HEK293 (cell line): ENCODE measurements around the gene CNTFR.

Experiments used
- CTCF ChIA-PET: fragments of 350-600 bp; formaldehyde crosslinking; extraction: SDS; loops from one replicate; lab custom pipeline; 2021; ENCODE audit warnings: antibody characterized with exemption; lab: Yijun Ruan, JAX
- POLR2A ChIA-PET: fragments of 300-600 bp; formaldehyde crosslinking; extraction: SDS; loops from one replicate; lab custom pipeline; 2020; ENCODE audit warnings: antibody characterized with exemption, inconsistent platforms; lab: Yijun Ruan, JAX
- H3K27ac ChIP-seq: fragments of 200-500 bp; sonication (Bioruptor generic); 2 replicates; pipeline ENCODE4 v1.5.1; 2014; ENCODE audit warnings: low read depth, low read length, control low read depth, inconsistent platforms; ENCODE audit errors: extremely low read depth
- H3K36me3 ChIP-seq, 2 experiments: fragments of 200-500 bp in 1 of 2; sonication (Bioruptor generic) in 1 of 2; 1 replicate in 1 of 2; 2 replicates in 1 of 2; pipeline ENCODE4 v1.5.1; 2014 to 2017; ENCODE audit warnings: inconsistent platforms in 2 of 2, low read length in 2 of 2; ENCODE audit not compliant: control insufficient read depth in 2 of 2, insufficient read depth in 1 of 2
- H3K4me1 ChIP-seq: fragments of 200-500 bp; sonication (Bioruptor generic); 2 replicates; pipeline ENCODE4 v1.5.1; 2014; ENCODE audit warnings: mild to moderate bottlenecking, low read length, inconsistent platforms; ENCODE audit not compliant: control insufficient read depth, insufficient read depth
- H3K4me3 ChIP-seq: 2 replicates; pipeline ENCODE4 v1.5.1; 2011; ENCODE audit warnings: low read depth, mild to moderate bottlenecking, control low read depth, low read length, moderate library complexity
- H3K9me3 ChIP-seq: fragments of 200-500 bp; sonication (Bioruptor generic); 2 replicates; pipeline ENCODE4 v1.5.1; 2014; ENCODE audit warnings: low read depth, low read length, inconsistent platforms; ENCODE audit not compliant: control insufficient read depth, insufficient read depth
- BCL11A ChIP-seq: fragments of 450-650 bp; formaldehyde crosslinking; IDR thresholded peaks from 2 replicates; pipeline ENCODE4 v1.5.1; 2016; ENCODE audit warnings: low read depth, missing biosample characterization, missing genetic modification characterization
- BCL11B ChIP-seq: fragments of 450-650 bp; formaldehyde crosslinking; IDR thresholded peaks from 2 replicates; pipeline ENCODE4 v1.5.1; 2016; ENCODE audit warnings: low read depth, missing biosample characterization, missing genetic modification characterization
- GFI1B ChIP-seq: fragments of 450-650 bp; formaldehyde crosslinking; IDR thresholded peaks from 2 replicates; pipeline ENCODE4 v1.5.1; 2016; ENCODE audit warnings: missing biosample characterization, missing genetic modification characterization
- GLIS2 ChIP-seq: fragments of 450-650 bp; formaldehyde crosslinking; IDR thresholded peaks from 2 replicates; pipeline ENCODE4 v1.5.1; 2016; ENCODE audit warnings: missing biosample characterization, missing genetic modification characterization
- PATZ1 ChIP-seq: fragments of 450-650 bp; formaldehyde crosslinking; IDR thresholded peaks from 2 replicates; pipeline ENCODE4 v1.5.1; 2016; ENCODE audit warnings: missing biosample characterization, missing genetic modification characterization
- SP7 ChIP-seq: fragments of 450-650 bp; formaldehyde crosslinking; IDR thresholded peaks from 2 replicates; pipeline ENCODE4 v1.5.1; 2016; ENCODE audit warnings: missing biosample characterization, missing genetic modification characterization
- YY1 ChIP-seq: fragments of 450-650 bp; formaldehyde crosslinking; IDR thresholded peaks from 2 replicates; pipeline ENCODE4 v1.5.1; 2018; ENCODE audit warnings: missing biosample characterization, missing genetic modification characterization
- ZBTB1 ChIP-seq: fragments of 450-650 bp; formaldehyde crosslinking; IDR thresholded peaks from 2 replicates; pipeline ENCODE4 v1.5.1; 2016; ENCODE audit warnings: missing biosample characterization, missing genetic modification characterization
- ZBTB17 ChIP-seq: fragments of 450-650 bp; formaldehyde crosslinking; IDR thresholded peaks from 2 replicates; pipeline ENCODE4 v1.5.1; 2016; ENCODE audit warnings: missing biosample characterization, missing genetic modification characterization
- ZBTB26 ChIP-seq: fragments of 450-650 bp; formaldehyde crosslinking; optimal IDR thresholded peaks from 2 replicates; pipeline ENCODE3; 2016; ENCODE audit warnings: missing biosample characterization, mild to moderate bottlenecking, missing genetic modification characterization
- ZBTB8A ChIP-seq: fragments of 450-650 bp; formaldehyde crosslinking; IDR thresholded peaks from 2 replicates; pipeline ENCODE4 v1.5.1; 2016; ENCODE audit warnings: missing biosample characterization, missing genetic modification characterization
- ZEB2 ChIP-seq: fragments of 450-650 bp; formaldehyde crosslinking; IDR thresholded peaks from 2 replicates; pipeline ENCODE4 v1.5.1; 2016; ENCODE audit warnings: missing biosample characterization, missing genetic modification characterization
- ZFP37 ChIP-seq: fragments of 450-650 bp; formaldehyde crosslinking; IDR thresholded peaks from 2 replicates; pipeline ENCODE4 v1.5.1; 2016; ENCODE audit warnings: missing biosample characterization, missing genetic modification characterization
- ZIC2 ChIP-seq: fragments of 450-650 bp; formaldehyde crosslinking; IDR thresholded peaks from 2 replicates; pipeline ENCODE4 v1.5.1; 2016; ENCODE audit warnings: missing biosample characterization, missing genetic modification characterization
- ZNF174 ChIP-seq: fragments of 450-650 bp; formaldehyde crosslinking; IDR thresholded peaks from 2 replicates; pipeline ENCODE4 v1.5.0; 2017; ENCODE audit warnings: missing biosample characterization, mild to moderate bottlenecking, missing genetic modification characterization
- ZNF274 ChIP-seq, 2 experiments: fragments of 200-500 bp in 1 of 2; fragments of 450-650 bp in 1 of 2; sonication (Bioruptor generic) in 1 of 2; formaldehyde crosslinking in 1 of 2; IDR thresholded peaks; 2 replicates each; pipeline versions ENCODE4 v1.5.1 to v1.6.1; 2014 to 2016; ENCODE audit warnings: borderline replicate concordance in 1 of 2, inconsistent platforms in 1 of 2, low read length in 1 of 2, missing biosample characterization in 1 of 2, missing genetic modification characterization in 1 of 2
- ZNF335 ChIP-seq: fragments of 450-650 bp; formaldehyde crosslinking; conservative IDR thresholded peaks from 2 replicates; pipeline ENCODE4 v1.5.1; 2016; ENCODE audit warnings: missing biosample characterization, missing genetic modification characterization
- ZNF366 ChIP-seq: fragments of 450-650 bp; formaldehyde crosslinking; conservative IDR thresholded peaks from 2 replicates; pipeline ENCODE4 v1.5.1; 2016; ENCODE audit warnings: missing biosample characterization, missing genetic modification characterization
- ZNF37A ChIP-seq: fragments of 450-650 bp; IDR thresholded peaks from 2 replicates; pipeline ENCODE4 v1.5.1; 2018; ENCODE audit warnings: missing biosample characterization, missing genetic modification characterization
- ZNF398 ChIP-seq: fragments of 450-650 bp; formaldehyde crosslinking; IDR thresholded peaks from 2 replicates; pipeline ENCODE4 v1.5.1; 2017; ENCODE audit warnings: missing biosample characterization, missing genetic modification characterization
- ZNF416 ChIP-seq: fragments of 450-650 bp; formaldehyde crosslinking; IDR thresholded peaks from 2 replicates; pipeline ENCODE4 v1.5.1; 2016; ENCODE audit warnings: missing biosample characterization, missing genetic modification characterization
- ZNF501 ChIP-seq: fragments of 450-650 bp; formaldehyde crosslinking; IDR thresholded peaks from 2 replicates; pipeline ENCODE4 v1.5.1; 2016; ENCODE audit warnings: missing biosample characterization, missing genetic modification characterization
- ZNF514 ChIP-seq: fragments of 450-650 bp; formaldehyde crosslinking; IDR thresholded peaks from 2 replicates; pipeline ENCODE4 v1.5.1; 2016; ENCODE audit warnings: missing biosample characterization, missing genetic modification characterization
- ZNF558 ChIP-seq: fragments of 450-650 bp; formaldehyde crosslinking; IDR thresholded peaks from 2 replicates; pipeline ENCODE4 v1.5.1; 2016; ENCODE audit warnings: missing biosample characterization, missing genetic modification characterization
- ZNF624 ChIP-seq: fragments of 450-650 bp; formaldehyde crosslinking; IDR thresholded peaks from 2 replicates; pipeline ENCODE4 v1.5.1; 2017; ENCODE audit warnings: missing biosample characterization, missing genetic modification characterization
- ZNF76 ChIP-seq: fragments of 450-650 bp; formaldehyde crosslinking; IDR thresholded peaks from 2 replicates; pipeline ENCODE4; 2016; ENCODE audit warnings: low read depth, missing biosample characterization, missing genetic modification characterization, borderline replicate concordance
- ZNF777 ChIP-seq: fragments of 450-650 bp; formaldehyde crosslinking; IDR thresholded peaks from 2 replicates; pipeline ENCODE4 v1.5.1; 2017; ENCODE audit warnings: missing biosample characterization, missing genetic modification characterization, borderline replicate concordance
- ZNF837 ChIP-seq: fragments of 450-650 bp; formaldehyde crosslinking; IDR thresholded peaks from 2 replicates; pipeline ENCODE4 v1.5.1; 2016; ENCODE audit warnings: missing biosample characterization, missing genetic modification characterization
- ZNF843 ChIP-seq: fragments of 450-650 bp; formaldehyde crosslinking; IDR thresholded peaks from 2 replicates; pipeline ENCODE4 v1.5.1; 2016; ENCODE audit warnings: missing biosample characterization, missing genetic modification characterization

The CNTFR gene

GRCh38 chr9:34522091-34522887 lies 67.2 kb downstream of the CNTFR start:
- Histone ChIP-seq H3K9me3 (no peaks in the 10 kb centered on the region), H3K36me3 (no peaks in the 10 kb centered on the region), H3K4me3 (peak overlapping the region; percentile 37), H3K27ac (no peak overlapping the region), H3K4me1 (no peaks in the 10 kb centered on the region)
- POLR2A ChIA-PET, result interaction anchor here (0.7 kb wide), 1 partner anchor 21 kb away, joined by 3 read pairs; no protein-coding TSS in a partner anchor
- CTCF ChIA-PET, result interaction anchor here (1.7 kb wide), 1 partner anchor 22 kb away, joined by 4 read pairs; no protein-coding TSS in a partner anchor
- TF ChIP-seq ZNF37A (tag by site-specific recombination), result no peak
- TF ChIP-seq ZNF335 (tag by site-specific recombination), result peak; percentile 33; the same call in 1 of the 2 replicates
- no peak for TF ChIP-seq ZNF624 (tag by site-specific recombination)
- TF ChIP-seq ZEB2 (tag by site-specific recombination), result peak; percentile 30; the same call in 1 of the 2 replicates
- peak; percentile 35; the same call in 1 of the 2 replicates for TF ChIP-seq ZNF366
- no peak for TF ChIP-seq ZFP37 (tag by site-specific recombination)
- no peak for TF ChIP-seq ZNF76 (tag by site-specific recombination)
- TF ChIP-seq ZBTB26 (tag by site-specific recombination), result peak; percentile 68
- peak; percentile 57 for TF ChIP-seq ZBTB8A (tag by site-specific recombination)
- peak; percentile 66 for TF ChIP-seq PATZ1 (tag by site-specific recombination)
- TF ChIP-seq ZNF174 (tag by site-specific recombination), result no peak
- TF ChIP-seq ZIC2 (tag by site-specific recombination), result peak; percentile 73
- TF ChIP-seq ZBTB17, result peak; percentile 51; the same call in 1 of the 2 replicates
- no peak for TF ChIP-seq BCL11A (tag by site-specific recombination)
- no peak for TF ChIP-seq ZNF837 (tag by site-specific recombination)
- peak; percentile 57 for TF ChIP-seq ZNF398 (tag by site-specific recombination)
- TF ChIP-seq GLIS2 (tag by site-specific recombination), result peak; percentile 20
- peak; percentile 94 for TF ChIP-seq ZNF777 (tag by site-specific recombination)
- TF ChIP-seq SP7 (tag by site-specific recombination), result 0 out of 2 replicates have a peak, but pooled peaks have one; percentile 20
- TF ChIP-seq, all 188 proteins: peak for 12

- Histone ChIP-seq H3K27ac (no peak overlapping the region), H3K36me3 (no peaks in the 10 kb centered on the region), H3K9me3 (no peaks in the 10 kb centered on the region), H3K4me3 (no peak overlapping the region), H3K4me1 (no peaks in the 10 kb centered on the region)
- ChIA-PET POLR2A (no interaction called here), CTCF (interaction anchor here (1.0 to 1.7 kb wide), 3 partner anchors 21 to 70 kb away, joined by 4 to 5 read pairs (median 4); no protein-coding TSS in a partner anchor)
- TF ChIP-seq ZNF501, result no peak
- TF ChIP-seq ZNF274 (IDR thresholded peaks at IDR 0.05; ENCODE audit: low read length), result no peak
- TF ChIP-seq ZNF274 (tag by site-specific recombination; IDR thresholded peaks at IDR 0.05; ENCODE audit: borderline replicate concordance), result no peak
- TF ChIP-seq ZNF514 (tag by site-specific recombination), result no peak
- no peak for TF ChIP-seq ZNF416
- no peak for TF ChIP-seq GFI1B (tag by site-specific recombination)
- no peak for TF ChIP-seq ZNF843 (tag by site-specific recombination)
- TF ChIP-seq BCL11B (tag by site-specific recombination), result no peak
- no peak for TF ChIP-seq YY1
- no peak for TF ChIP-seq ZBTB1 (tag by site-specific recombination)
- no peak for TF ChIP-seq ZNF558
Observed at GRCh38 chr9:34521406-34522045, 68.0 kb downstream of the CNTFR start.
